GM19397 (cell line): ENCODE data around the gene PDE12.
A peak's percentile ranks its signal among the peaks of the same experiment; 100 is the strongest.
"Not testable (repeated sequence)": the region's sequence is repeated elsewhere in the genome, so short reads cannot be mapped to it uniquely, and the experiment has no call there.

Experiments
- ATAC-seq: cut with Tn5 transposase; IDR thresholded peaks from one replicate; pipeline ENCODE4 v1.9.1; 2021; ENCODE audit warnings: mild to moderate bottlenecking, moderate library complexity; ENCODE audit not compliant: unreplicated experiment

Gene PDE12

GRCh38 chr3:57582474-57583168 is 26.5 kb downstream of the PDE12 start:
- no peak for ATAC-seq

GRCh38 chr3:57583544-57583943 is 27.5 kb downstream of the PDE12 start:
- no peak for ATAC-seq

- ATAC-seq = no peak
These were observed 30.7 kb downstream of the PDE12 start for GRCh38 chr3:57586778-57587177.

DNA sequence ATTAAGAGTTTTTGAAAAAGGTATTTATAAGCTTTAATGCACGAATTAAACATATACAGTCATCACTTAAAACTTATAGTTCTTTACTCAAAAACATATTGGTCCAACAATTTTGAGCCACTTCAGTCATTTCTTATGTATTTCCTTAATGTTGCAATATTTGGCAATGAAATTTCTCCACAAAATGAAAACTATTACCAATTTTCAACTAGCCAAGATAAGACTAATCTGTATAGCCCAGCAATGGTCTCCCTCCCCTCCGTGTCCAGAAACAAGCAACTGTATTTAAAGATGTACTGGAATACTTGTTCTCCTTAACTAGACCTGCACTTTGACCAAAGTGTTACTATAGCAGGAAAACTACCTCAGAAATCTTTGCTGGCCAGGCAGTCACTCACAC is 31.8 kb downstream of the PDE12 start:
- no peak for ATAC-seq

GRCh38 chr3:57592306-57592705 is 36.2 kb downstream of the PDE12 start:
- no peak for ATAC-seq

DNA sequence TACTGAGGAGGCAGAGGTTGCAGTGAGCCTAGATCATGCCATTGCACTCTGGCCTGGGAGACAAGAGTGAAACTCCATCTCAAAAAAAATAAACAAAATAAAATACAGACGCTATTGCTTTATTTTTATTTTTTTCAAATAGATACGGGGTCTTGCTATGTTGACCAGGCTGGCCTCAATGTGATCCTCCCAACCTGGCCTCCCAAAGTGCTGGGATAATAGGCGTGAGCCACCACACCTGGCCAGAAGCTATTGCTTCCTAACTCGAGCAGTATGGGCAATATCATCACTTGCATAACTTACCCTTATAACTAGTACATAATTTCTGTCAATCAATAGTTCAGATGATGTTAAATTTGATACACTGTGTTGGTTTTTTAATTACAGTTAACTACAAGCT is 38.1 kb downstream of the PDE12 start:
- ATAC-seq = no peak

DNA sequence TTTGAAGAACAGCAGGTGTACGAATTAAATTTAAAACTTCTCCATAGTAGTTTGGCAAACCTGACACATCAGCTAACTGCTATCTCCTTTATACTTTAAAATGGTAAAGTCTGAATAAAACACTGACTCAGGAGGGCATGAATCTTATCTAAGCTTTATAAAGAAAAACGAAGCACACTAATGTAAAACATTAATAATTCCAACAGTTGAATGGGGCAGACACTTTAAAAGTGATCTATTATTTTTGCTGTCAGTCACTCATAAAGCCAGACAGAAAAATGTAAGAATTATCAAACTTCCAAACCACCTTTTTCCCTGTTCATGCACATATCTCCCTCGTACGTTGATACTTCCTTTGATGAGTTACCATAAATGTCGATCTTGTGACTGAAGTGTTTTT is 38.5 kb downstream of the PDE12 start:
- ATAC-seq = no peak

- ATAC-seq = no peak
These were observed 40.5 kb downstream of the PDE12 start for GRCh38 chr3:57596495-57597126.

DNA sequence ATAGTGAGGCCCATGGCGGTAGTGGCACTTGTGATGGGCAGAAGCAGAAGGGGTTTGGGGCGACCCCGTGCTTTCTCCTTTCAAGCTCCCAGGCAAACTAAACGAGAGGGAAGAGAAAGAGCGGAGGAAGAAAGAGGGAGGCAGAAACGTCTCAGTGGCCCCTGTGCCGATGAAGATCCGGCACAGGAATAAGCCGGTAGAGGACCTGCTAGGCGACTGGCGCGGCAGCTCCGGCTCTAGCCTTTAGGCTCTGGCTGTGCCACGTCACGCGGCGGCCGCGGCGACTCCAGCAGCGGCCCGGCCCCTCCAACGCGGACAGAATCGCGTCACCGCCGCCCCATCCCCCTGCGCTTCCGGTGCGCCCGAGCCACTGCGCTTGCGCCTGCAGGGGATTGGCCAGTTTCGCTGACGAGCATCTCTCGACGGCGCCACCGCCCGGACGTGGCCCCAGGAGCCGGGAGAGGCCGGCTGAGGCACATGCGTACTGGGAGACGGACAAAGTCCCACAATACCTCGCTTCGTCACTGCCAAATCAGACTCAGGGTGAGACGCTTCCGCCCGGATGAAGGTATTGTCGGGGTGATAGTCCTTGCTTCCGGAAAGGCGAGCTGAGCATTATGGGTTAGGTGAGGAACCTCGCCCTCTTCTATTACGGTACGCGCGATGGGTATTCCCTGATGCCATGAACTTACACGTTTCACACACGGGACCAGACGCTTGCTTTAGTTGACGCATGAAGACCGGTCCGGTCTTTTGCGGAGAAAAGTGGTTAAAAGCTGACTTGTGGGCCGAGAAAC is 41.3 kb downstream of the PDE12 start, which contains the start of gene ARF4:
Gene ARF4 (minus strand): TSS at position 218 of the 797 bp plus-strand sequence. CDS start 204 bp downstream, at position 14.
- peak; percentile 95 for ATAC-seq

DNA sequence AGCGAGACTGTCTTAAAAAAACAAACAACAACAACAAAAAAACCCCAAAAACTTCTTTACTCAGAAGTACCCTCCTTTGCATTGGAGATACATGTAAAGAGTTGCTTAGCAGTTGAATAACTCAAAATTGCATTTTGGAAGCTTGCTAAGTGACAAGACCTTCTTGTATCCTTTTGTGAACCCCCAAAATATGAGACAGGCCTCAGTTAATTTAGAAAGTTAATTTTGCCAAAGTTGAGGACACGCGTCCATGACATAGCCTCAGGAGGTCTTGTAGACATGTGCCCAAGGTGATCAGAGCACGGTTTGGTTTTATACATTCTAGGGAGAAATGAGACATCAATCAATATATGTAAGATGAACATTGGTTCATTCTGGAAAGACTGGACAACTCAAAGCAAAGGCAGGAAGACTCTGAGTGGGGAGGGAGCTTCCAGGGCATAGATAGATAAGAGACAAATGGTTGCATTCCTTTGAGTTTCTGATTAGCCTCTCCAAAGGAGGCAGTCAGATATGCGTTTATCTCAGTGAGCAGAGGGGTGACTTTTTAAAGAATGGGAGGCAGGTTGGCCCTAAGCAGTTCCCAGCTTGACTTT is 42.8 kb downstream of the PDE12 start:
- ATAC-seq = no peak

DNA sequence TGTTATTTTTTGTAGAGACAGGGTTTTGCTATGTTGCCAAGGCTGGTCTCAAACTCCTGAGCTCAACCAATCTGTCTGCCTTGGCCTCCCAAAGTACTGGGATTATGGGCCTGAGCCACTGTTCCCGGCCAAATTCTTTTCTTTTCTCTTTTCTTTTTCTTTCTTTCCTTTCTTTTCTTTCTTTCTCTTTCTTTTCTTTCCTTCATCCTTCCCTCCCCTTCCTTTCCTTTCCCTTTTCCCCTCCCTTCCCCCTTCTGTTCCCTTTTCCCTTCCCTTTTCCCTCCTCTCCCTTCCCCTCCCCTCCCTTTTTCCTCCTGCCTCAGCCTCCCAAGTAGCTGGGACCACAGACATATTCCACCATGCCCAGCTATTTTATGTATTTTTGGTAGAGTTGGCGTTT is 44.1 kb downstream of the PDE12 start:
- no peak for ATAC-seq

GRCh38 chr3:57604971-57605370 is 48.9 kb downstream of the PDE12 start:
- no peak for ATAC-seq

GRCh38 chr3:57605683-57606082 is 49.6 kb downstream of the PDE12 start:
- no peak for ATAC-seq

- not testable (repeated sequence) for ATAC-seq
These were observed 55.8 kb downstream of the PDE12 start for GRCh38 chr3:57611870-57612269.

DNA sequence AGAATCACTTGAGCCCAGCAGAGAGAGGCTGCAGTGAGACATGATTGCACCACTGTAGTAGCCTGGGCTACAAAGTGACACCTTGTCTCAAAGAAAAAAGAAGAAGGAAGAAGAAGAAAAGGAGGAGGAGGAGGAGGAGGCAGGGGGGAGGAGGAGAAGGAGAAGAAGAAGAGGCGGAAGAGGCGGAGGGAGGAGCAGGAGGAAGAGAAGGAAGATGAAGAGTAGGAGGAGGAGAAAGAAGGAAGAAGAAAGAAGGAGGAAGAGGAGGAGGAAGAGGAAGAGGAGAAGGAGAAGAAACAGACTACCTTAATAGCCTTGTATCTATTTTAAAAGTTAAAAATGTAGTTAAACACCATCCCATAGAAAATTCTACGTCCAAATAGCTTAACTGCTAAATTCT is 60.2 kb downstream of the PDE12 start:
- ATAC-seq = no peak
